ENCODE results near the gene CDH4.

GRCh38 chr20:61234224-61234890 is 17.7 kb upstream of the CDH4 start:
- TF ChIP-seq CTCF (IDR thresholded peaks at IDR 0.05) (no peak), POLR2A (IDR thresholded peaks at IDR 0.05) (no peak)
